HG03571 (cell line): ENCODE data around the gene TRIM44.
"Not testable (repeated sequence)": the region's sequence is repeated elsewhere in the genome, so short reads cannot be mapped to it uniquely, and the experiment has no call there.

Experiments used
- ATAC-seq: cut with Tn5 transposase; IDR thresholded peaks from one replicate; pipeline ENCODE4 v1.9.1; 2021; ENCODE audit not compliant: unreplicated experiment

TRIM44 gene

GRCh38 chr11:35811783-35812182 lies 149.2 kb downstream of the TRIM44 start:
- no peak for ATAC-seq

DNA sequence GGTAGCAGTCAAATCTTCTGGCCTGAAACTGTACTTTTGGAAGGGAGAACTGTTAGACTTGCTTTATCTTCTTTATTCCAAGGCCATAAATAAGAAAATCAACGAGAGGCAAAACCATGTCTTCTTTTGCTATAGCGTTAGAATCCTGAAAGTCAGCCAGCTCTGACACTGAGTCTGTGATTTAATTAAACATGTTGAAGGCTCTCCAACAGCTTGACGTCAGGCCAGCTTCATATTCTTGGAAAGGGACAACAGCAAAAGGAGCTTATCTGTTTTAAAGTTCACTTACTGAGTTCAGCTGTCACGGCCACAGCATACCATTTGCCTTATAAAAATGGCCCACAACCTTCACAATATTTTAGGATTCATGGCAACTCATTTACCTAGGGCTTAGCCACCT lies 150.3 kb downstream of the TRIM44 start:
- ATAC-seq, result no peak

DNA sequence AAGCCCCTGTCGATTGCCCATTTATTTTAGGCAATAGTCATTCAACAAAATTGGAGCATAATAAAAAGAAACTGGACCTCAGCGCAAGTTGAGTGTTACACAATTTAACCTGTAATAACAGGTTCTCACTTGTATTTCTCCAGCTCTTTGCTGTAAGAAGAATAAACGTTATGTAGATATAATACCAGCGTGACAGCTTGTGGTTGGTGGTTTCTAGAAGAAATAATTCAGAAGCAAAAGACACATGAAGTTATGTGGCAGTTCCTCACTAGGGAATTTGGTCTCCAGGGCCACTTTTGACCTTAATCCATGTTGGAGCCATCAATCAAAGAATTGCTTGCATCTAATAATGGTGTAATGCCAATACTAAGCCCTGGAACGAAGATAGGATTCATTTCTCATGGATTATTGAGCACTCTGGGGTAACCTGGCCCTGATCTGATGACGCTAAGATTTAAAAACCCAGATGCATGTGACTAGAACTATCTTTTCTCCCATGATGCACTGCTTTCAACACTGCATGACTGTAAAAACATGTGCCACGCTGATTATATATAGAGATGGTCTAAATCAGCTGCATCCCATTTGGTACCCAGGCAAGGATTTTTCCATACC lies 151.6 kb downstream of the TRIM44 start:
- no peak for ATAC-seq

- no peak for ATAC-seq
Measured at GRCh38 chr11:35814720-35815305, 152.2 kb downstream of the TRIM44 start.

- ATAC-seq, result no peak
Measured at GRCh38 chr11:35815556-35816315, 153.2 kb downstream of the TRIM44 start.

- no peak for ATAC-seq
Measured at GRCh38 chr11:35820614-35821013, 158.0 kb downstream of the TRIM44 start.

DNA sequence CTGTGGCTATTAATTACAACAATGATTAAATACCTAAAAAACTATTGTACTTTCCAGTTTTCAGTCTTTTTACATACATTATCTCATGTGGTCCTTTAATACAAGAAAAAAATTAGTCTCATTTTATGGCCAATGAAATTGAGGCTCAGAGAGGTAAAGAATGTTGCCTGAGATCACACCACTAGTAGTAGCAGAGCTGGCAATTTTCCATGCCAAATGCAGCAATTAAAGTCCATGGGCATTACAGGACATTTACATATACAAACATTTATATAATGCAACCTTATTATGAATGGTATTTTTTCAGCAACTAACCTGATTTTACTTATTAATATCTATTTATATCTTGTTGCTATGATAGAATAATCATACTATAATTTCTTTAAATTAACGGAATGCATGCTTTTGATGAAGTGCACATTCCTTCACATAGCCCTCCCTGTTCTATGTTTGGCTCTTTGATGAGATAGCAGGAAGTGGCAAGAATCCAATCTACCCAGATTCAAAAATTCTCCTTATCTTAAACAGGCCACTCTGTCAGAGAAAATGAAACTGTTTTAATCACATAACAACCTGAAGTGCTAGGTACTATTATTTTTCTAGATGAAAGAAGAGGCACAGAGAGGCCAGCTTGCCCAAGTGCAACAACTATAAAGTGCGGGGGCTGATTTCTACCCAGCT lies 160.4 kb downstream of the TRIM44 start:
- ATAC-seq, result no peak

- ATAC-seq, result no peak
Measured at GRCh38 chr11:35823742-35824298, 161.2 kb downstream of the TRIM44 start.

- ATAC-seq, result no peak
Measured at GRCh38 chr11:35825386-35825785, 162.8 kb downstream of the TRIM44 start.

- no peak for ATAC-seq
Measured at GRCh38 chr11:35826006-35826405, 163.4 kb downstream of the TRIM44 start.

DNA sequence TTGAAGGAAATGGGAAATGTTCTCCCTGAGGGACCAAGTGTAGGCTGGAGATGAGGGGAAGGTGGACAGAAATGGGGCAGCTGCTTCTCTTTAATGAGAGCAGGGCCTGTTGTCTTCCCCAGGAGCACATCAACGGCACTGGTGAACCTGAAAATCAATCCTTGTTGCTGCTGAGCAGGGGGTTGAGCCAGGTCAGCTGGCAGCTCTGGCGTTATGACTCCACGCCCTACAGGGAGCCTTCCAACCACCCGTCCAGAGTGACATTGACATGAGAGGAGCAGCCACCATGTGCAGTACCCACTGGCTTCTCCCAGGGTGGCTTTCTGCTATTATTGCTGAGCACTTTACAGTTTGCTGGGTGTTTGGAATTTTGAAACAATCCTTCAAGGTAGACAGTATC lies 164.4 kb downstream of the TRIM44 start:
- no peak for ATAC-seq

DNA sequence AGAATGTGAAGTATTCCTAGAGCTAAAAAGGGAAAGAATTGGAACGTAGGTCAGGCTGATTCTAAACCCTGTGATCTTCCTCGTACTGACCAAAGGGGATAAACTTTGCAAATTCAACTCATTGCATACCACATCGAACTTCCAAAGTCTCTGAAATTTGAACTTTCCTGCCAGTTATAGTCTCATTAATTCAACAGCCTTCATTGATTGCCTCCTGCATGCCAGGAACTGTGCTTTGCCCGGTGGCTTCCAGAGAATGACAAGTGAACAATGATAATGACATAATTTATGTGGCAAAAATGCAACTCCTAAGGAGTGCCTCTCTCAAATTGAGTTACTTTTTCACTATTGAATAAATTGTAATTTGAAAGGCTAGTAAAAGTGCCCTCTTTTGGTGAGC lies 173.6 kb downstream of the TRIM44 start:
- no peak for ATAC-seq

DNA sequence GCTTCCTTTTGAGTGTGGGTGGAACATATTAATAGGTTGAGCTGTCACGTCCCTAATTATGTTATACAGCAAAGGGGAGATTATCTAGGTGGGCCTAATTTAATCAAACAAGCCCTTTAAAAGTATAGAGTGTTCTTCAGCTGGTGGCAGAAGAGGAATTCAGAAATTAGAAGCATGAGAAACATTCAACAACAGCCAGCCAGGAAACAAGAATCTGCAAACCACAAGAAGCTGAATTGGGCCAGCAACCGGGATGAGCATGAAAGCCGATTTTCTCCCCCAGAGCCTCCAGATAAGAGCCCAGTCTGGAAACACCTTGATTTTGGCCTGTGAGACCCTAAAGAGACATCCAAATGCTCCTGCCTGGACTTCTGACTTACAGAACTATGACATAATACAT lies 175.5 kb downstream of the TRIM44 start:
- ATAC-seq, result no peak

DNA sequence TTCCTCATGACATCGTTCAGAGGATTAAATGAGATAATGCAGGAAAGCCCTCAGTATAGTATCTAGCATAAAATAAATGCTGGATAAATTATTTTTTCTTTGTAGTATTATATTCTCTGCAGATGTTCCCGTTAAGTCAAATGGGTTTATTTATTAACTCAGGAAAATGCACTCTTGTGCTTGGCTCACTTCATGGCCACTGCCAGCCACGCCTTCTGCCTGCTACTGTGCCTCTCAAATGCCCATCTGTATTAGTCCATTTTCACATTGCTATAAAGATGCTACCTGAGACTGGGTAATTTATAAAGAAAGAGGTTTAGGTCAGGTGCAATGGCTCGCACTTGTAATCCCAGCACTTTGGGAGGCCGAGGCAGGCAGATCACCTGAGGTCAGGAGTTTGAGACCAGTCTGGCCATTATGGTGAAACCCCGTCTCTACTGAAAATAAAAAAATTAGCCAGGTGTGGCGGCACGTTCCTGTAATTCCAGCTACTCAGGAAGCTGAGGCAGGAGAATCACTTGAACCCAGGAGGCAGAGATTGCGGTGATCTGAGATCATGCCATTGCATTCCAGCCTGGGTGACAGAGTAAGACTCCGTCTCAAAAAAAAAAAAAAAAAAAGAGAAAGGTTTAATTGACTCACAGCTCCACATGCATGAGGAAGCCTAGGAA lies 176.3 kb downstream of the TRIM44 start:
- ATAC-seq, result not testable (repeated sequence)

- ATAC-seq, result no peak
Measured at GRCh38 chr11:35839368-35840161, 177.0 kb downstream of the TRIM44 start.

DNA sequence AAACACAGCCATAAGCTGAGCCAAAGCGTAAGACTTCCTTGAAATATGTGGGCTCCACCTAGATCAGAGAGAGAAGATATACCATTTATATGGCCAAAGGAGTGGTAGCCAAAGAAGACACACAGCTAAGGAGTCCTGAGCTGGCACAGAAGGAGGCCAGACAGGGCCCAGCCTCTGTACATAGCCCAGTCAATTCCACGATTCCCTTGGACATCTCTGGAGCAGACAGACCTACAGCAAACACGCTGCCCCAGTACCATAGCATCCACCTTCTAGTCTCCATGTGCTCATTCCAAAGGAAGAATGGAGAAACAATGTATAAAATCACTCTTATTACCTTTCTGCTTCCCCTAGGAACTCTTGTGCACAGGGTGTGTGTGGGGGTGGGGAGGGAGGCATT lies 179.2 kb downstream of the TRIM44 start:
- no peak for ATAC-seq

DNA sequence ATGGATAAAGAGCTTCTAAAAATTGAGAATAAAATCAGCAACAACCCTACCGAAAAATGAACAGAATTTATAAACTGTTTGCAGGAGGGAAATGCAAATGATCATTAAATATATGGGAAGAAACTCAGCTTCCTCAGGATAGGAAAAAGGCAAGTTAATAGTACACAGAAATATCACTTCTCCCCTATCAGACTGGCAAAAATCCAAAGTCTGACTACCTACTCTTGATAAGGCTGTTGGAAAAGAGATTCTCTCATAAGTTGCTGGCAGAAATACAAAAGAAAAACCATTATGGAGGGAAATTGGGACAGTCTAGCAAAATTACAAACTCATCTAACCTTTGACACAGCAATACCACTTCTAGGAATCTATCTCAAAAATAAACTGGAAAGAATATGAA lies 180.4 kb downstream of the TRIM44 start:
- ATAC-seq, result no peak

DNA sequence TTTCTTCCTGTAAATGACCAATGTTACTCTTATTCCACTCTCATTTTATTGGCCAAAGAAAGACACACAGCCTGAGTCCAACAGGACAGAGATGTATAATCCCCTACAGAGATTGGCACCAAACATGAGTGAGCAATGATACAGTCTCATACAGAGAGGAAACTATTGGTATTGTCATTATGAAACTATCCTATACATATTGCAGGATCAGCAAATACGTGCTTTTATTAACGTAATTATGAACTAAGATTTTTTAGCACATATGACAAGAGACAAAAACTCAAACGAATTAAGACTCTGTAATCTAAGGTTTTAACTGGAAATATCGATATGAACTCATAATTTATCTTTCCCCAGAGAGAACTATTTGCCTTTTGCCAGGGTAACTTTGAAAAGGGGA lies 182.0 kb downstream of the TRIM44 start:
- no peak for ATAC-seq

DNA sequence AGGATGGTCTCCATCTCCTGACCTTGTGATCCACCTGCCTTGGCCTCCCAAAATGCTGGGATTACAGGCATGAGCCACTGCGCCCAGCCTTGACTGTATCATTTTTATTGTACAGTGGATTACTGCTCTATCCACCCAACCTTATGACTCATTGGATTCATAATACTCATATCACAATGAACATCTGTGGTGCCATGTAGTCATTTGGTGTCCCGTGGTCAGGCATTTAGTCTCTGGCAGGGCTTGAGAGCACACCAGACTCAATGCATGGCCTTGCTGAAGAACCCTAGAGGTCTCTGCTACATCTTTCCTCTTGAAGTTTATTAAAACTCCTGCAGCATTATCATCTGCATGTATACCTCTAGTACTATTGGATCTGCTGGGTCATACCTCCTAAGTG lies 183.3 kb downstream of the TRIM44 start:
- no peak for ATAC-seq

DNA sequence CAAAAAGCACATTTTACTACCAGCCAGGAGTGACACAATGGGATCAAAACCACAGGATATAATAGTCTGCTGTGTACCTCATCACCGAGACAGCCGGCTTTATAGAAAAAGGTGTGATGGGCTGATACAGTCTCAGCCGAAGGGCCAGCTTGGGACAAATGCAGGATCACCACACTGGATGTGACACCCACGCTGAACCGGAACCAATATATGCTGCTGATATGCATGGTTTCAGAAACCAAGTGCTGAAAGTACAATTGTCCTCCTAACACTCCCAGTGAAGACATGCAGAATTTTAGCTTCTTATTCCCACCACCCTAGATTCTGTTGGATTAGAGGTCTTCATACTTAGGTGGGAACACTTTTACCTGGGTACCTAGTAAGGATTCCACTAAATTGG lies 184.3 kb downstream of the TRIM44 start:
- ATAC-seq, result no peak
